Melanocyte of skin (primary cell): ENCODE results near the gene ELOVL3. TPM values are rescaled to one million over a fixed set of nuclear protein-coding genes. Genes with fewer than 3 reads are reported as not detected.

Source experiments
- total RNA-seq, 2 donors: library from RNA; depleted of rRNA; stranded (reverse); fragments of >200 nt; gene quantifications; 2 replicates each; pipeline ENCODE4 v1.2.3, GENCODE V29; 2012

Gene ELOVL3
- under 1 TPM; 0.33 to 0.34 TPM for total RNA-seq

GRCh38 chr10:102225646-102226541, at the start of gene ELOVL3:
Gene ELOVL3 (plus strand): TSS chr10:102226299. CDS start chr10:102226549, 250 bp downstream.

GRCh38 chr10:102241444-102242117, 15.5 kb downstream of the ELOVL3 start, which contains the start of gene PITX3:
Gene PITX3 (minus strand): TSS chr10:102241512. CDS start chr10:102232080, 9,432 bp downstream.

GRCh38 chr10:102245082-102245931, 19.2 kb downstream of the ELOVL3 start, which contains the start of gene GBF1:
Gene GBF1 (plus strand): TSS chr10:102245532. CDS start chr10:102258939, 13,407 bp downstream.

Other genes starting within 250 kb of the ELOVL3 start
- 10 to 100 TPM in 1 of 2 donors, 1 to 10 TPM in 1; 7.6 to 10.3 TPM for gene ARMH3, start 170.1 kb upstream of the ELOVL3 start, total RNA-seq
- 10 to 100 TPM; 34.8 to 41.0 TPM for gene HPS6, start 160.9 kb upstream of the ELOVL3 start, total RNA-seq
- 10 to 100 TPM; 74.3 to 79.3 TPM for gene LDB1, start 105.9 kb upstream of the ELOVL3 start, total RNA-seq
- 10 to 100 TPM; 15.8 to 22.6 TPM for gene PPRC1, start 93.3 kb upstream of the ELOVL3 start, total RNA-seq
- gene NOLC1, start 73.9 kb upstream of the ELOVL3 start, total RNA-seq = 10 to 100 TPM; 33.0 to 82.9 TPM
- not detected for gene PITX3, start 15.2 kb downstream of the ELOVL3 start, total RNA-seq
- gene GBF1, start 19.2 kb downstream of the ELOVL3 start, total RNA-seq = 10 to 100 TPM; 29.3 to 35.4 TPM
- gene NFKB2, start 169.4 kb downstream of the ELOVL3 start, total RNA-seq = 10 to 100 TPM; 25.0 to 78.5 TPM
- gene PSD, start 192.5 kb downstream of the ELOVL3 start, total RNA-seq = under 1 TPM; under 0.01 to 0.34 TPM
- 1 to 10 TPM; 7.2 to 9.7 TPM for gene FBXL15, start 194.5 kb downstream of the ELOVL3 start, total RNA-seq
- gene CUEDC2, start 206.3 kb downstream of the ELOVL3 start, total RNA-seq = 10 to 100 TPM; 52.3 to 53.0 TPM
- gene C10orf95, start 225.2 kb downstream of the ELOVL3 start, total RNA-seq = not detected